GM21423 (cell line): ENCODE results near the gene KLHL36.

Source experiments
- ATAC-seq: cut with Tn5 transposase; IDR thresholded peaks from one replicate; pipeline ENCODE4 v1.9.1; 2021; ENCODE audit warnings: mild to moderate bottlenecking, moderate library complexity; ENCODE audit not compliant: unreplicated experiment

The KLHL36 gene

DNA sequence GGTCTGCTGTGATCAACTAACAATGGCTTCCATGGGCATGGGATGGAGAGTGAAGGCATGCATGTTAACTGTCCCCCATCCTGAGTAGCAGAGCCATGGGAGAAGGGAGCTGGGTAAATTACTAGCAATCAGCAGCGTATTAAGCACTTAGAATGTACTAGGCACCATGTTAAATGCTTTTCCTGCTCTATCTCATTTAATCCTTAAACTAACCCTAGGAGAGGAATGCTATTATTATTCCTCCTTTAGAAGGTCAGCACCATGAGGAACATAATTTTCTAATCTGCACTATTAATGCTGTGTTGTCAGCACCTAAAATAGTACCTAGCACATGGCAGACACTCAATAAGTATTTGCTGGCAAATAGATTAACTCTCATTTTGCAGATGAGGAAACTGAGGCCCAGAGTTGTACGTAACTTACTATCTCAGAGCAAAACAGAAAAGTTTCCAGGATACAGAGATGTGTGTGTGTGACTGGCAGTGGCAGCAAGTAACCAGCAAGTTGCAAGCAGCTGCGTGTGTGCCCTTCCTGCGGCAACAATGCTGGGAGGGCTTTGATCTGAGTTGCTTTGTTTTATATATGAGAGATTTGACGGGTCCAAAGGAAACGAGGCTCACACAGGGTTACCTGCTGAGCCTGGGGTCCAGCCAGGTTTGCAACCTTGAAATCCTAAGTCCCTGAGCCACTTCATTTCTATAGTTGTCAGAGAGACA is 6.5 kb upstream of the KLHL36 start:
- no peak for ATAC-seq

DNA sequence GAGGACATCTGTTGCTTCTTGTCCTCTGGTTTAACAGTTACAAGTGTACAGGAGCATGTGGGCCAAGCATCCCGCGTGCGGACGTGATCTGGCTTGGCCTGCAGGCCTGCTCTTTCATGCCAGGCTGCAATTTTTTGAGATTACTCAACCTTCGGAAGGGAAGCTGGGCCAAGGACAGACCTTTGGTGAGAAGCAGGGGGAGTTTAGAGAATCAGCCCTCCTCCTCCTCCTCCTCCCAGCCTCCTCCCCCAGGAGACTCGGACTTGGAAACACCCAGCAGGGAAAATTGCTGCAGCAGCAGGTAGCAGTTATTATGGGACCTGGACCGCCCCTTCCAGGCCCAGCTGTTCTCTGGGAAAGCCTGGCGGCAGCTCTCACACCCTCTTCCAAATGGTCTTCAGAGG is 5.1 kb upstream of the KLHL36 start:
- ATAC-seq = no peak

DNA sequence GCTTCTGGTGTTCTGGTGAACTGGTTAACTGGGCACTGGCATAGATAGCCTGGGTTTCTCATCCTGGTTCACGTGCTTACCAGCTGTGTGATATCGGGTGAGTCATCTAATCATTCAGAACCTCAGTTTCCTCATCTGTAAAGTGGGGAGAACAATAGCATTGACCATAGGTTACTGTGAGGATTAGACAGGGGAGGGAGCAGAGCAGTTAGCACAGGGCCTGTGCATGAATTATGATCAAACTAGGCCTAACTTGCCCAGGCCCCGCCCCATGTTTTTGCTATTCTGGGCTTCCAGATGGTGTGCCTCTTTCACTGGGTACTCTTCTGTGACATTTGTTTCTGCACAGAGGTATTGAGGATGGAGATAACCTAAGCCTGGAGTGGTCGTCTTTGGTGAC is 4.6 kb upstream of the KLHL36 start:
- no peak for ATAC-seq

DNA sequence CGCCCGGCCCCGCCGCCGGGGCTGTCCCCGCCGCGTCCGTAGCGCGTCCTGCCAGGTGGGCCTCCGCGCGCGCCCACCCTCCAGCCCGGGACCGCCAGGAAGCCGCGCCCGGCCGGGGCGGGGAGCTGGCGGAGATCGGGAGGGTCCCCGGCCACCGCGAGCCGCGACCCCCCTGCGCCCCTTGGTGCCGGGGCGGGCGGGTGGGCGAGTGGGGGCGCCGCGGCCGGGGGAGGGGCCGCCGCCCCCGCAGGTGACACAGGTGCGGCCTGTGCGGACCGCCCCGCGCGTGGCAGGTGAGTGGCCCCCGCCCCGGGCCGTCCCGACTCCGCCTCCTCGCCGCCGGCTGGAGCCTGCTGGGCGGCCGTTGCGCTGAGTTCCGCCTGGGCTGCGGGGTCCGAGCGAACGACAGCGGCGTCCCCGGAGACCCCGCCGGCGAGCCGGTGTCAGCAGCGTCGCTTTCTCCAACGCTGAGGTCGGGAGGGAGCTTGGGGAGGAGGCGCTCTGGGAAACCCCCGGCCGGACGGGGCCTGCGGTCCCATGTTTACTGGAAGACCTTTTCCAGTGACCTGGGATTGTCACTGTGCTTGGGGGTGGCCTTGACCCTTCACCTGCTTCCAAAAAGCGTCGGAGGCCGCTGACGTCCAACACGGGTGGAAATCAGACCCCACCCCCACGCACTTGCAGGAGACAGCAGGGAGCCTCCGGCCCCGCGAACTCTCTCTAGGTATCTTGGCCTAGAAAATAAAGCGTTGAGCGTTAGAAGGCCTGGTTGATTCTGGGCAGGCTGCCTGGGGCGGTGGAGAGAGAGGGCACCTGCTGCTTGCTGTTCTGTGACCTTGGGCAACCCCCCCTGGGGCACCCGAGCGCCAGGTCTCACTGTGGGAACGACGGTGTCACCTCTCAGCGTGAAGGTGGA is 542 bp downstream of the KLHL36 start:
- ATAC-seq = peak; percentile 60

DNA sequence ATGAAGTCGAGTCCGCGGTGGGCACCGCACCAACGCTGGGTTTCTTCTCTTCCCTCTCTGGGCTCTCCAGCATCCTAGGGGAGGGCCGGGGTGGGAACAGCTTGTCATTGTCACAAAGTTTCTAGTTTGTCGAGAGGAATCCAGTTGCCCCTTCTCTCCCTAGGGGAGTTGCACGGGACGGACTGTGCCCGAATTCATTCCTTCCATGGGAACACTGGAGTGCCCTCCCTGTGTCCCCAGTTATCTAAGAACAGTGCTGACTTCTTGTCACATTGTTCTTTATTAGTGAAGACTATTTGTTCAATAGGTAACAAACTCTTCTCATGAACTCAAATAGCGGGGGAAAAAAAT is 1.2 kb downstream of the KLHL36 start:
- ATAC-seq = no peak

DNA sequence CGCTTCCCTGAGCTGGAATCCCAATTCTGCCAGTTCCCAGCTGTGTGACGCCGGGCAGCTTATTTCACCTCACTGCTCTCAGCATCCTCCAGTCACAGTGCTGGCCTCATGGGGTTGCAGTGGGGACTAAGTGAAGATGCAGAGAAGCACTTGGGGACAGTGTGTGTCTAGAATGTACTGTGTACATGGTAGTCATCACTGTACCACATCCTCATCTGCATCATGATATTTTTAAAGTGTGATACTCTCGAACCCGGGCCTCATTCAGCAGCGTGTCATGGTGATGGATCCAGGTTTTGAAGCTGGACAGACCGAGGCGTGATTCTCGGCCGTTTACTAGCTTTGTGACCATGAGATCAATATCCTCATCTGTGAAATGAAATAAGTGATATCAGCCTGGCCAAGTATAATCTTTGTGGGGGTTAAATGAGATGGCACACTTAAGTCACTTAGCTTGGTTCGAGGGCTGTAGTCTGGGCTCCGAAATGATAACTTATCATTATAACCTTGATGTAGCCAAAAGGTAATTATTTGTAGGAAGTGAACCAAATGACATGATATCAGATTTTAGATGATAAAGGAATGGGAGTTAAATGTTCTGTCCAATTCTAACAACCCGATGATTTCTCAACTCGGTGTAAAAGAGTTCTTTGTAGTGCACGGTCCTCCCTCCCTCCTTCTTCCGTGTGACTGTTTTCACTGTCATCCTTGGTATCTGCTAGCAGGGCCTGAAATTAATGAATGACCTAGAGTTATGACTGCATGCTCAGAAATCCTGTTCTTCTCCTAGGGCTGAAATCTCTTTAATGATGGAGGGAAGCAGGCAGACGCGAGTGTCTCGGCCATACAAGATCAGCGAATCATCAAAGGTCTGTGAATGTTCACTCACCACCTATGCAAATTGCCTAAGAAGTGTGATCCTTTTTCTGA is 2.0 kb downstream of the KLHL36 start:
- no peak for ATAC-seq

DNA sequence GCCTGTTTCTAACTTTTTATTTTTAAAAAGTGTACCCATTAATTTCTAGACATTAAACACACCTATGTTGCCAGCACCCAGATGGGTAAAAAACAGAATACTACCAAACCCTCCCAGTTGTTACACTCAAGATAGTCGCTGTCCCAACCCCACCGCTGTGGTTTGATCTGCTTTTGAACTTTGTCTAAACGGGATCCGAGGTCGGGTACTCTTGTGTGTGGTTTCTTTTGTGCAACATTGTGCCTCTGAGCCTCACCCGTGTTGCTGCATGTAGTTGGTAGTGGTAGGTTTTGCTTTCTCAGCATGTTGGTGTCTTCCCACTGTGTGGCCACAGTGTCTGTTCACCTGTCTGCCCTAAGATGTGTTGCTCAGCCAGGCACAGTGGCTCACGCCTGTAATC is 4.3 kb downstream of the KLHL36 start:
- no peak for ATAC-seq

DNA sequence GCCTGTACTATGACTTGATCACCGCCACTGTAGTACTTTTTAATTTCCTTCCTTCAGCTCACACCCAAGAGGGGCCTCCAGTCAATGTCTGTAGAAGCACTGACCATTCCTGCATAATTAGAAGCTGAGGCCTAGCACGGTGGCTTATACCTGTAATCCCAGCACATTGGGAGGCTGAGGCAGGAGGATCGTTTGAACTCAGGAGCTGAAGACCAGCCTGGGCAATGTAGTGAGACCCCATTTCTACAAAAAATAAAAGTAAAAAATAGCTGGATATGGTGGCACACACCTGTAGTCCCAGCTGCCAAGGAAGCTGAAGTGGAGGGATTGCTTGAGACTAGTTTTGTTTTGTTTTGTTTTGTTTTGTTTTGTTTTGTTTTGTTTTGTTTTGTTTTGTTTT is 5.9 kb downstream of the KLHL36 start:
- ATAC-seq = no peak

DNA sequence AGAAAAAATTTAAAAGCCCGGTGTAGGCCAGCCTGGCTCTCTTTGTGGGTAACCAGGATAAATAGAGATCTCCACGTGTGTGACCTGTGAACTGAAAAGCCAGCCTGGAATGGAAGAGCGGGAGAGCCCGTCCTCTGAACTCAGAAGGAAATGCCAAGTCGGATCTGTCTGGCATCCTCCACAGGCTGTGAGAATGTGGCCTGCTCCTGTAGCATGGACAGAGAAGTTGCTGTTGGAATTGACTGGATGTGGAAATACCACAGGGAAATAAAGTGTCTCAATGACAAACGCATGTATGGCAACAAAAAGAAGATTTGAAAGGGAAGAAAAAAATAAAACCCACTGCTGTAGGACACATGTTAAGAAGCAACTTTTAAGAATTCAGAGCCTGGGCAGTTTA is 6.7 kb downstream of the KLHL36 start:
- no peak for ATAC-seq

DNA sequence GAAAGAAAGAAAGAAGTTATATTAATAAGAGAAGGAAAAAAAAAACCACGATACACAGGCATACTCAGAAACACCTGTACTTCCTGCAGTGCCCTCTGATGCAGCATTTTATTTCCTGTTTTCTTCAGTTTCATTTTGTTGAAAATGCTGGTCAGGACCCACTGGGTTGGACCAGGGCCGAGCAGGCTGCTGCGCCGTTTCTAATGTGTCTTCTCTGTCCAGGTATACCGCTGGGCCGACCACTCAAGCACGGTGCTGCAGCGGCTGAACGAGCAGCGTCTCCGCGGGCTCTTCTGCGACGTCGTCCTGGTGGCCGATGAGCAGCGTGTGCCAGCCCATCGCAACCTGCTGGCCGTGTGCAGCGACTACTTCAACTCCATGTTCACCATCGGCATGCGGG is 8.3 kb downstream of the KLHL36 start:
- no peak for ATAC-seq

DNA sequence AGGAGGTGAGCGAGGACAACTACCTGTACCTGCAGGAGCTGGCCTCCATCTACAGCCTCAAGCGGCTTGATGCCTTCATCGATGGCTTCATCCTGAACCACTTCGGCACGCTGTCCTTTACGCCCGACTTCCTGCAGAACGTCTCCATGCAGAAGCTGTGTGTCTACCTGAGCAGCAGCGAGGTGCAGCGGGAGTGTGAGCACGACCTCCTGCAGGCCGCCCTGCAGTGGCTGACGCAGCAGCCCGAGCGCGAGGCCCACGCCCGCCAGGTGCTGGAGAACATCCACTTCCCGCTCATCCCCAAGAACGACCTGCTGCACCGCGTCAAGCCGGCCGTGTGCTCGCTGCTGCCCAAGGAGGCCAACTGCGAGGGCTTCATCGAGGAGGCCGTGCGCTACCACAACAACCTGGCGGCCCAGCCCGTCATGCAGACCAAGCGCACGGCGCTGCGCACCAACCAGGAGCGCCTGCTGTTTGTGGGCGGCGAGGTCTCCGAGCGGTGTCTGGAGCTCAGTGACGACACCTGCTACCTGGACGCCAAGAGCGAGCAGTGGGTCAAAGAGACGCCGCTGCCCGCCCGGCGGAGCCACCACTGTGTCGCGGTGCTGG is 9.0 kb downstream of the KLHL36 start:
- no peak for ATAC-seq

DNA sequence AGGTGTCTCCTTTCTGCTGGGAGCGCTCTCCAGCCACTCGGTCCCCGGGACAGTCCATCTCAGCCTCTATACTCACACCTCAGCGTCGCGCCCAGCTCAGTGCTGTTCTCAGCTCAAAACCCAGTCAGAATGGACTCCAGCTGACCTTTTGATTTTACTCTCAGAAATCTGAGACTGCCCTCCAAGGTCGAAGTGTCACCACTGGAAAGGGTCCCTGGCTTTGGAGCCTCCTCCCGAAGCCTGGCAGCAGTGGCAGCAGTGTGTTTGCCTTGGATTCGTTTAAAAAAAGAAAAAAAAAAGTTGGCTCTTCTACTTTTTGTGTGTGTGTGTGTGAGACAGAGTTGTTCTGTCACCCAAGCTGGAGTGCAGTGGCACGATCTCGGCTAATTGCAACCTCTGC is 10.4 kb downstream of the KLHL36 start:
- ATAC-seq = no peak

DNA sequence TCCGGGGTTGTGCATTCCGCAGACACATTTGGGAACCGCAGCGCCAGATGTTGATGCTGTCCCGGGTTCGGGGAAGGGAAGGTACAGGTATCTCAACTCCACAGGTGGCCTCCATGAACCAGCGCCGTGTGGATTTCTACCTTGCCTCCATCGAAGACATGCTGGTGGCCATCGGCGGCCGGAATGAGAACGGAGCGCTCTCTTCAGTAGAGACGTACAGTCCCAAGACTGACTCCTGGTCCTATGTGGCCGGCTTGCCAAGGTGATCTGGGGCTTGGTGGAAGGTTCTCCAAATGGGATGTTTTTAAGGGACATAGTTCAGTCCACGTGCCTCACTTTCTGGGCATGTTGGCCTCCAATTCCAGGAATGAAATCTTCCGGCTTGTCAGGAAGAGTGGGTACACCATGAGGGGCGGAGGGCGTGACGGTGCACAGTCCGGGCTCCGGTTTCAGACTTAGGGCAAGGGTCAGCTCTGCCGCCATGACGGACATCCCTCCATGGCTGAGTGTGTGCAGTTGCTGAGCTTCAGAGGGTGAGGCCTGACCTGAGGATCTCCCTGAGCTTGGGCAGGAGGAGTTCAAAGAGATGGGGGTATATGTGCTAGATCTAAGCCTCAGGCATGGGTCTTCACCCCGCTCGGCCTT is 11.5 kb downstream of the KLHL36 start:
- ATAC-seq = no peak

DNA sequence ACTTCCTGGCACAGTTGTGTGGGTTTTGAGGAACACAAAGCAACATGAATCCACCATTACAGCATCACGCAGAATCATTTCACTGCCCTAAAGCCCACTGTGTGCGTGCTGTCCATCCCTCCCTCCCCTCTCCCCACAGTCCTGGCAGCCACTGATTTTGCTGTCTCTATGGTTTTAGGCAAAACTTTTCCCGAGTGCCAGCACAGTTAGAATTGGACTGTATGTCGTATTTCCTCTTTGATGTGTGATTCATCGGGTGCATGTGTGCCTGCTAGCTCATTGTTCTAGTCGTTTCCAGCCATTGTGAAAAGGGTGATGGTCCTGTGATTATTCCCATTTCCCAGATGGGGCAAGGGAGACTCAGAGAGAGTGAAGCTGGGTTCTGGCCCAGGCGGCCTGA is 12.7 kb downstream of the KLHL36 start:
- ATAC-seq = no peak

DNA sequence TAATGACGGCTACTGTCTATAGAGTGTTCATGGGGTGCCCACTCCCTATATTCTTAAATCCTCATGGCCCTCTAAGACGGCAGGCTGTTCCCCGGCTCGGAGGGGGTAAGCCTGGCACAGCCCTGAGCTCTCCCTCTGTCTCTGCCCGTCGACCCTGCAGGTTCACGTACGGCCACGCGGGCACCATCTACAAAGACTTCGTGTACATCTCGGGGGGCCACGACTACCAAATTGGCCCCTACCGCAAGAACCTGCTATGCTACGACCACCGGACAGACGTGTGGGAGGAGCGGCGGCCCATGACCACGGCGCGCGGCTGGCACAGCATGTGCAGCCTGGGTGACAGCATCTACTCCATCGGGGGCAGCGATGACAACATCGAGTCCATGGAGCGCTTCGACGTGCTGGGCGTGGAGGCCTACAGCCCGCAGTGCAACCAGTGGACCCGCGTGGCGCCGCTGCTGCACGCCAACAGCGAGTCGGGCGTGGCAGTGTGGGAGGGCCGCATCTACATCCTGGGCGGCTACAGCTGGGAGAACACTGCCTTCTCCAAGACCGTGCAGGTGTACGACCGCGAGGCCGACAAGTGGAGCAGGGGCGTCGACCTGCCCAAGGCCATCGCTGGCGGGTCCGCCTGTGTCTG is 13.2 kb downstream of the KLHL36 start:
- ATAC-seq = no peak

DNA sequence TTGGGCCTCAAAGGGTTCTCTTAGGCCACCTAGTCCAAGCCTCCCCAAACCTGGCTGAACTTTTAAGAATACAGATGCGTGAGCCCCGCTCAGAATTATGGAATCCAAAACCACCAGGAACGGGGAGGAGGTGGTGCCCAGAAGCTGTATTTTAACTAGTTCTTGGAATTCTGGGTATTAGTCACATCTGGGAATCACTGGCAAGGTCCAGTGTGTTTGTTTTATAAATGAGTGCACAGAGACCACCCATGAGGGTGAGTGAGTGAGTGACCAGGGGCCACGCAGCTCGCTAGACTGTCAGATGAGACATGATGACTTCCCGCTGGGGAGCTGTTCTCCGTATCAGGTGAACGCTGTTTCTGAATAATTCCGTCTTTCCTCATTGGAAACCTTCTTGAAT is 14.2 kb downstream of the KLHL36 start:
- no peak for ATAC-seq

DNA sequence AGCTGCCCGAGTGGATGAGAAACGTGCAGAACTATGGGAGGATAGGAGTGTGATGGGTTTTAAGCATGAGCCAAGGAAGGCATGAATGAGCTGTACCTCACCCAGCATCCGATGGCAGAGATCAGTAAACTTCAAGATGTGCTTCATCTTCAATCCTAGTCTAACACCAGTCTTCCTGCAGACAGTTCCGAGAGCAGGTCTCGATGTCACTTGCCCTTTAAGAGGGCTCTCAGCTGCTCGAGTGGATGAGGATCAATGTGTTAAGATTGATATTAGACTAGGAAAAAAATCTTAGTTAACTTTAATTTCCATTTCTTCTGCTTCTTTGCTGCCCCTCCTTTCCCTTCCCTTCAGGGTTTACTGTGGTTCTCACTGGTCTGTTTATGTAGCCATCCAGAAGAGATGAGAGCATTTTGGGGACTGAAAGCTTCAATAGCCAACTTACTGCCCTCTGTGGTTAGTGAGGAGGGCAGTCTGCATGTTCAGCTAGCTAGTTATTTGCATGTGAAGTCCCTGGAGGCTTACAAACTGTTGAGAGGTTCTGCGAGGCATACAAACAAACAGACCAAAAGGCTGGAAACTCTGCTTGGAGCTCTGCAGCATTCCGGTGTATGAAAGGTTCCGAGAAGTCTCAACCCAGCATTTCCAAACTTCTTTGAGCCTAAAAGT is 15.3 kb downstream of the KLHL36 start:
- peak; percentile 90 for ATAC-seq

DNA sequence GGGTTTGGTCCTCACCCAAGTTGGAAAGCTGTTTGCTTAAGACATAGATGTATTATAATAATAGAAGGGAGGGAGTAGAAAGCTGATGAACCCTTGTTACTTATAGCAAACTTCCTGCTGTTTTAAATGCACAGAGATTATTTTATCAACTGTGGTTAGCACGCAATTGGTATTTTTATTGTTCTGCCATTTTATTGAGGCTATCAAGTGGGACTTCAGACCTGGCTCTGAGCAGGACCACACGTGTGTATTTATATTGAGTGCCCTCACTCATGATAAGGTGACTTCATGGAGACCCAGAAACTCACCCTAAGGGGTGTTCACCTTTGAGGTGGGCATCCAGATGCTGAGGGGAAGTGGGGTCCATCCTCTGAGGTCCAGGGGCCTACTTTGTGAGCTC is 17.0 kb downstream of the KLHL36 start:
- ATAC-seq = no peak

DNA sequence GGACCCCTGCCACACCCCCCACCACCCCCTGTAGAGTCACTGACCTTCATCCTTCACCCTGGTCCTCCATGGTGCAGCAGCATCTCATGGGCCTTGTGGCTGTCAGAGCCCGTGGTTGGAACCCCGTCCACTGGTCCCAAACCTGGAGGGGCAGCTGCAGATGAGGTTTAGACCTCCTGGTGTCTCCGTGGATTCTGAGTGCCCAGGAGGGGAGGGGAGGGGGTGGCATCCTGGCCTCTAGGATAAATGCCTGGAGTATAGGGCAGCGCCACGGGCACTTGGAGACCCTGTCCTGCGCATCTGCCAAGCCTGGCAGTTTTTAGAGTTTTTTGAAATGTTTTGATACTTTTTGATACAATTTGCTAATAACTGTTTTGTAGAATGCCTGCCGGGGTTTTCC is 17.5 kb downstream of the KLHL36 start:
- no peak for ATAC-seq
